ENCODE measurements around the gene ITPRIPL1.
A peak's percentile ranks its signal among the peaks of the same experiment; 100 is the strongest.

GRCh38 chr2:96305091-96305978 lies 19.8 kb upstream of the ITPRIPL1 start, which contains the start of gene SNRNP200:
- TF ChIP-seq CTCF (IDR thresholded peaks at IDR 0.05) (peak in 1 of 4 experiments; percentile 4), POLR2A (IDR thresholded peaks at IDR 0.05) (peak; percentile 77), POLR2AphosphoS5 (IDR thresholded peaks at IDR 0.05) (peak; percentile 92), EP300 (IDR thresholded peaks at IDR 0.05) (no peak)

Measured in gastroesophageal sphincter (tissue), 3 donors.